Bone marrow (tissue), 2 donors: ENCODE data around the gene CCDC183.
"Not testable (repeated sequence)": the region's sequence is repeated elsewhere in the genome, so short reads cannot be mapped to it uniquely, and the experiment has no call there.

Source experiments
- DNase-seq, 2 donors: peaks; one replicate each; lab custom pipeline; 2025; lab: John Stamatoyannopoulos, UW

CCDC183 gene

GRCh38 chr9:136802321-136802720 is 6.2 kb downstream of the CCDC183 start:
- DNase-seq: no peak

- not testable (repeated sequence) for DNase-seq
Measured at GRCh38 chr9:136803009-136803550, 6.9 kb downstream of the CCDC183 start.

- no peak for DNase-seq
Measured at GRCh38 chr9:136803551-136804508, 7.7 kb downstream of the CCDC183 start.

- no peak for DNase-seq
Measured at GRCh38 chr9:136804509-136805206, 8.5 kb downstream of the CCDC183 start.

- no peak for DNase-seq
Measured at GRCh38 chr9:136805207-136805740, 9.1 kb downstream of the CCDC183 start.

- DNase-seq: no peak
Measured at GRCh38 chr9:136806067-136806466, 9.9 kb downstream of the CCDC183 start.

GRCh38 chr9:136806631-136807201 is 10.6 kb downstream of the CCDC183 start:
- DNase-seq: no peak

- peak; percentile 58 to 68 for DNase-seq
Measured at GRCh38 chr9:136807281-136808074, 11.3 kb downstream of the CCDC183 start, which contains the start of gene RABL6. RABL6 (plus strand) TSS chr9:136807948; CDS start chr9:136808197, 249 bp downstream.

- DNase-seq: peak in 1 of 2 donors; percentile 44
Measured at GRCh38 chr9:136808075-136808805, 12.1 kb downstream of the CCDC183 start.

- DNase-seq: no peak
Measured at GRCh38 chr9:136808806-136809158, 12.6 kb downstream of the CCDC183 start.

- no peak for DNase-seq
Measured at GRCh38 chr9:136814725-136815421, 18.7 kb downstream of the CCDC183 start.

GRCh38 chr9:136815422-136815782 is 19.3 kb downstream of the CCDC183 start:
- no peak for DNase-seq

- DNase-seq: no peak
Measured at GRCh38 chr9:136820971-136821825, 25.1 kb downstream of the CCDC183 start.

GRCh38 chr9:136821826-136822544 is 25.8 kb downstream of the CCDC183 start:
- DNase-seq: no peak

GRCh38 chr9:136823136-136824046 is 27.3 kb downstream of the CCDC183 start:
- DNase-seq: no peak

- no peak for DNase-seq
Measured at GRCh38 chr9:136824496-136825225, 28.5 kb downstream of the CCDC183 start.
